Peyer's patch (tissue), 4 donors: ENCODE results near the gene UCK1. TPM values are rescaled to one million over a fixed set of nuclear protein-coding genes. Genes with fewer than 3 reads are reported as not detected.

Experiments
- DNase-seq, 3 donors: peaks; one replicate each; pipeline ENCODE4 v3.0.0-alpha.2; 2017 to 2019
- H3K27ac ChIP-seq, 4 donors: fragments of 200-600 bp; sonication (generic); one replicate each; pipeline ENCODE4 v1.5.1; 2016 to 2019
- H3K27me3 ChIP-seq, 2 donors: fragments of 200-600 bp; sonication (generic); one replicate each; pipeline ENCODE4 v1.5.1; 2019
- H3K36me3 ChIP-seq, 3 donors: fragments of 200-600 bp; sonication (generic); one replicate each; pipeline ENCODE4 v1.5.1; 2016 to 2019
- H3K4me1 ChIP-seq, 4 donors: fragments of 200-600 bp; sonication (generic); one replicate each; pipeline ENCODE4 v1.5.1; 2016 to 2019
- H3K4me3 ChIP-seq, 4 donors: fragments of 200-600 bp; sonication (generic); 1 replicate in 3 of 4; 2 replicates in 1 of 4; pipeline ENCODE4 v1.5.1; 2016 to 2019; ENCODE audit warnings: mild to moderate bottlenecking in 1 of 4
- H3K9me3 ChIP-seq, 4 donors: fragments of 200-600 bp; sonication (generic); one replicate each; pipeline ENCODE4 v1.5.1; 2016 to 2019; ENCODE audit warnings: mild to moderate bottlenecking in 1 of 4
- POLR2A ChIP-seq, 2 donors: fragments of 450-650 bp; IDR thresholded peaks; one replicate each; pipeline ENCODE4 v1.5.1; 2017; ENCODE audit warnings: antibody characterized with exemption in 2 of 2, mild to moderate bottlenecking in 2 of 2, moderate library complexity in 2 of 2
- total RNA-seq, 4 donors: library from RNA; depleted of rRNA; stranded (reverse); fragments of >200 nt; gene quantifications; one replicate each; pipeline ENCODE4 v1.1.0, GENCODE V29; 2016
- TF ChIP-seq, protein P1 (sequence below), 6 experiments: fragments of 450-650 bp in 4 of 6; fragments of 200-600 bp in 2 of 6; sonication (generic) in 1 of 6; IDR thresholded peaks; one replicate each; pipeline ENCODE4 v1.5.1; 2017 to 2019; ENCODE audit warnings: antibody characterized with exemption in 6 of 6, mild to moderate bottlenecking in 3 of 6, moderate library complexity in 1 of 6

Gene UCK1
- total RNA-seq, 4 donors from 2014 or later, result 20.6 to 37.2 (median 31.1) TPM

DNA sequence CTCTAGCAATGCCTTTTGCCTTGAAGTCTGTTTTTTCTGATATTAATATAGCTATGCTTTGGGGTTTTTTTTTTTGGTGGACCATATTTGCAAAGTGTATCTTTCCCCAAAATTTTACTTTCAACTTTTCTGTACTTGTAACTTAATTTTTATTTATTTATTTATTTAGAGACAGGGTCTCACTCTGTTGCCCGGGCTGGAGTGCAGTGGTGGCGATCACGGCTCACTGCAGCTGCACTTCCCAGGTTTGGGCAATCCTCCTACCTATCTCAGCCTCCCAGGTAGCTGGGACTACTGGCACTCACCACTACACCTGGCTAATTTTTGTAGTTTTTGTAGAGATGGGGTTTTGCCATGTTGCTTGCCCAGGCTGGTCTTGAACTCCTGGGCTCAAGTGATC lies 35.1 kb upstream of the UCK1 start:
- H3K27me3 ChIP-seq, result no peaks in the 10 kb centered on the region
- no peaks in the 10 kb centered on the region for H3K9me3 ChIP-seq
- H3K4me1 ChIP-seq, result no peaks in the 10 kb centered on the region
- H3K27ac ChIP-seq, result no peak overlapping the region
- no peak for DNase-seq
- TF ChIP-seq, protein P1, sequence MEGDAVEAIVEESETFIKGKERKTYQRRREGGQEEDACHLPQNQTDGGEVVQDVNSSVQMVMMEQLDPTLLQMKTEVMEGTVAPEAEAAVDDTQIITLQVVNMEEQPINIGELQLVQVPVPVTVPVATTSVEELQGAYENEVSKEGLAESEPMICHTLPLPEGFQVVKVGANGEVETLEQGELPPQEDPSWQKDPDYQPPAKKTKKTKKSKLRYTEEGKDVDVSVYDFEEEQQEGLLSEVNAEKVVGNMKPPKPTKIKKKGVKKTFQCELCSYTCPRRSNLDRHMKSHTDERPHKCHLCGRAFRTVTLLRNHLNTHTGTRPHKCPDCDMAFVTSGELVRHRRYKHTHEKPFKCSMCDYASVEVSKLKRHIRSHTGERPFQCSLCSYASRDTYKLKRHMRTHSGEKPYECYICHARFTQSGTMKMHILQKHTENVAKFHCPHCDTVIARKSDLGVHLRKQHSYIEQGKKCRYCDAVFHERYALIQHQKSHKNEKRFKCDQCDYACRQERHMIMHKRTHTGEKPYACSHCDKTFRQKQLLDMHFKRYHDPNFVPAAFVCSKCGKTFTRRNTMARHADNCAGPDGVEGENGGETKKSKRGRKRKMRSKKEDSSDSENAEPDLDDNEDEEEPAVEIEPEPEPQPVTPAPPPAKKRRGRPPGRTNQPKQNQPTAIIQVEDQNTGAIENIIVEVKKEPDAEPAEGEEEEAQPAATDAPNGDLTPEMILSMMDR (IDR thresholded peaks at IDR 0.05), result no peak
- TF ChIP-seq POLR2A (IDR thresholded peaks at IDR 0.05), result no peak
- H3K4me3 ChIP-seq, result no peak overlapping the region
- H3K36me3 ChIP-seq, result peaks cover 0 to 8% (median 0%) of the 10 kb centered on the region in 3 donors

DNA sequence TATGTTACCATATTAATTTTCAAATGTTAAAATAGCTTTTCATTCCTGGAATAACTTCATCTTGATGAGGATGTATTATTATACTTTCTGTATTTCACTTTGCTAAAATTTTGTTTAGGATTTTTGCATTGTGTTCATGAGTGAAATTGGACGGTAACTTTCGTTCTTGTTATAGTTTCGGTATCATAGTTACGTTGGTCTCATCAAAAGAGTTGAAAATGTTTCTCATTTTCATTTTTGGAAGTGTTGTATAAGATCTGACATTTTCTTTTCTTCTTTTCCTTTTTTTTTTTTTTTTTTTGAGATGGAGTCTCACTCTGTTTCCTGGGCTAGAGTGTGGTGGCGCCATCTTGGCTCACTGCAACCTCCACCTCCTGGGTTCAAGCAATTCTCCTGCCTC lies 34.3 kb upstream of the UCK1 start:
- Histone ChIP-seq H3K27me3 (no peaks in the 10 kb centered on the region), H3K4me1 (no peaks in the 10 kb centered on the region), H3K9me3 (no peaks in the 10 kb centered on the region), H3K4me3 (no peak overlapping the region), H3K36me3 (peaks cover 0 to 8% (median 0%) of the 10 kb centered on the region in 3 donors), H3K27ac (no peak overlapping the region)
- no peak for TF ChIP-seq POLR2A (IDR thresholded peaks at IDR 0.05)
- TF ChIP-seq, protein P1 (IDR thresholded peaks at IDR 0.05), result no peak
- DNase-seq, result no peak

DNA sequence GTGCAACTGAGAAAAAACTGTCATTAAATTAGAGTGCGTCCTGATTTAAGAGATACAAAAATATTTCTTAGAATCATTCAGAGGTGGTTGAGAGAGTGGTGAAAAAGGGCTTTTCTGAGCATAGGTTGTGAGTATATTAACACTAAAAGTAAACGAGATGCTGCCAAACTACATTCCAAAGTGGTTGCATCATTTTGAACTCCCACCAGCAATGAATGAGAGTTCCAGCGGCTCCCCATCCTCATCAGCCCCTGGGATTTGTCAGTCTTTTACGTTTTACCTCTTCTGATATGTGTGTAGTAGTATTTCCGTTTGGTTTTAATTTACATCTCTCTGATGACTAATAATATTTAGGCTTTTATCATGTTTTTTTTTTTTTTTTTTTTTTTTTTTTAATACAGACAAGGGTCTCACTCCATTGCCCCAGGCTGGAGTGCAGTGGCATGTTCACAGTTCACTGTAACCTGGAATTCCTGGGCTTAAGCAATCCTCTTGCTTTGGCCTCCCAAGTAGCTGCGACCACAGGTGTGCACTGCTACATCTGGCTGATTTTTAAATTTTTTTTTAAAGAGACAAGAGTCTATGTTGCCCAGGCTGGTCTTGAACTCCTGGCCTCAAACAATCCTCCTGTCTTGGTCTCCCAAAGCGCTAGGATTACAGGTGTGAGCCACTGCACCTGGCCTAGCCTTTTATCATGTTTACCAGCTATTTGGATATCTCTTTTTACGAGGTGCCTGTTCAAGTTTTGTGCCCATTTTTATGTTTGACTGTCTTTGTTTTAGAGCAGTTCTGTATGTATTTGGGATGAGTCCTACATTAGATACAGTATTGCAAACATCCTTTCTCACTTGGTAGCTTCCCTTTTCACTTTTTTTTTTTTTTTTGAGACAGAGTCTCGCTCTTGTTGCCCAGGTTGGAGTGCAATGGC lies 31.2 kb upstream of the UCK1 start:
- Histone ChIP-seq H3K27me3 (no peaks in the 10 kb centered on the region), H3K4me1 (no peaks in the 10 kb centered on the region), H3K9me3 (no peaks in the 10 kb centered on the region), H3K36me3 (no peaks in the 10 kb centered on the region), H3K27ac (no peak overlapping the region), H3K4me3 (no peak overlapping the region)
- TF ChIP-seq, protein P1 (IDR thresholded peaks at IDR 0.05), result no peak
- TF ChIP-seq POLR2A (IDR thresholded peaks at IDR 0.05), result no peak
- DNase-seq, result no peak

DNA sequence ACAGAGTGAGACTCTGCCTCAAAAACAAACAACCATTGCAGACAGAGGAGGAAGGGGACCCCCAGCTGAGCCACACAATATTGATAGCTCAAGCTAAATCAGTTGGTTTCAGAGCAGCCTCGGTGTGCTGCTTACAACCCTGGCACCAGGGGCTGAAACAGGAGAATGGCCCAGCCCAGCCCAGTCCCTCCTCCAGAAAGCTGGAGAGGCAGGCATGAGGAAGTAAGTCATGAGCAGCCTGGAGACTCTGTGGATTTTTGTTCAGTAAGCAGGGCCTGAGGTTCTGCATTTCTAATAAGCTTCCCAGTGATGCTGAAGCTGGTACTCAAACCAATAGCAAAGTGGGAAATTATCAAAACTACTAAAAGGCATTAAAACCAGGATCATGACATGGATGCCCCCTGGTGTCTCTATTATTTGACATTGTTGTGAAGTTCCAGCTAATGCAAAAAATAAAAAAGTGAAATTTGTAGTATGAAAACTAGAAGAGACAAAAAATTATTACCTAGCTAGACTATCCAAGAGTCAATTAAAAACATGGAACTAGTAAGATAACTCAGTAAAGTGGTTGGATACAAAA lies 28.4 kb upstream of the UCK1 start:
- H3K9me3 ChIP-seq, result no peaks in the 10 kb centered on the region
- H3K36me3 ChIP-seq, result no peaks in the 10 kb centered on the region
- TF ChIP-seq POLR2A (IDR thresholded peaks at IDR 0.05), result no peak
- TF ChIP-seq, protein P1 (IDR thresholded peaks at IDR 0.05), result peak in 2 of 6 experiments; percentile 5 to 7
- H3K4me1 ChIP-seq, result no peaks in the 10 kb centered on the region
- DNase-seq, result no peak
- peaks cover 0 to 3% of the 10 kb centered on the region in 2 donors for H3K27me3 ChIP-seq
- no peak overlapping the region for H3K4me3 ChIP-seq
- no peak overlapping the region for H3K27ac ChIP-seq

DNA sequence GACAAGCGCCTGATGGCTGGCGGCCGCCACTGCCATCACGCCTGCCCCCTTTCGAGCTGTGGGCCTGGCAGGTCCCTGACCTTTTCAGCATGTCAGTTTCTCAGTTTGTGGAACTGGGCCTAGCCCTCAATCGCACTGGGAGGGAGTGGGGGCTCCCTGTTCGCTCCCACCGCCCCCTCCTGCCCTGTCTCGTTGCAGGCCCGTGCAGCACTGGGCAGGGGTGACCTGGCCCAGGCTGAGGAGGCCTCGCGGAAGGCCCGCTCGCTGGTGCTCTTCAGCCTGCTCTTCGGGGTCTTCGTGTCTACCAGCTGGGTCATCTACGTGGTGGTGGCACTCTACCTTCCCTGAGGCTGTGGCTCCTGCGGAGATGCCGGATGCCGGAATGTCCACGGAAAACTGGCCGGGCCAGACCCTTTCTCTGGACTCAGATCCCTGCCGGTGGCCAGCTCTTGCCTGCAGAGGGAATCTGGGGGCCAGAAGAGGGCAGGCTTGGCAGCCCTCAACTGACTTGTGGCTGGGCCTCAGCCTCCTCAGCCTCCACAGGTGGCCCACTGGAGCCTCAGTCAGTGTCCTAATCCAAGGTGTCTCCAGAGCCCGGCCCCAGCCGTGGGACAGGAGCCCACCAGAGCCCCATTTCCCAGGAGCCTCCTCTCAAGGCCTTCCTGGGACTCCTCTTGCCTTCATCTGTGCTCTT lies 26.9 kb upstream of the UCK1 start:
- no peak for DNase-seq
- H3K4me3 ChIP-seq, result no peak overlapping the region
- no peak for TF ChIP-seq POLR2A (IDR thresholded peaks at IDR 0.05)
- TF ChIP-seq, protein P1 (IDR thresholded peaks at IDR 0.05), result no peak

More for the DNA sequence above, 26.9 kb upstream of the UCK1 start:
- Histone ChIP-seq H3K27ac (no peak overlapping the region), H3K9me3 (no peaks in the 10 kb centered on the region), H3K36me3 (no peaks in the 10 kb centered on the region), H3K27me3 (peaks cover 0 to 3% of the 10 kb centered on the region in 2 donors), H3K4me1 (no peaks in the 10 kb centered on the region)
